Middle frontal gyrus (tissue), 1 donor: ENCODE data around the gene P2RX4.
"Not testable (repeated sequence)": the region's sequence is repeated elsewhere in the genome, so short reads cannot be mapped to it uniquely, and the experiment has no call there.

ENCODE experiments used
- DNase-seq: peaks from one replicate; pipeline ENCODE4 v3.0.0-alpha.2; 2015; ENCODE audit warnings: low spot score; ENCODE audit errors: extremely low spot score

Gene P2RX4

GRCh38 chr12:121240484-121241101, 30.7 kb downstream of the P2RX4 start:
- DNase-seq: no peak

- no peak for DNase-seq
These were observed 31.4 kb downstream of the P2RX4 start for GRCh38 chr12:121241156-121241970.

GRCh38 chr12:121245031-121245430, 35.1 kb downstream of the P2RX4 start:
- DNase-seq: no peak

- DNase-seq: no peak
These were observed 36.0 kb downstream of the P2RX4 start for GRCh38 chr12:121245951-121246350.

- DNase-seq: no peak
These were observed 37.1 kb downstream of the P2RX4 start for GRCh38 chr12:121246893-121247557.

GRCh38 chr12:121248622-121249021, 38.7 kb downstream of the P2RX4 start:
- no peak for DNase-seq

GRCh38 chr12:121250359-121250758, 40.4 kb downstream of the P2RX4 start:
- no peak for DNase-seq

- no peak for DNase-seq
These were observed 41.9 kb downstream of the P2RX4 start for GRCh38 chr12:121251838-121252237.

GRCh38 chr12:121252712-121253345, 42.9 kb downstream of the P2RX4 start:
- no peak for DNase-seq

- DNase-seq: no peak
These were observed 43.9 kb downstream of the P2RX4 start for GRCh38 chr12:121253638-121254335.

- DNase-seq: no peak
These were observed 45.5 kb downstream of the P2RX4 start for GRCh38 chr12:121255433-121255832.

- not testable (repeated sequence) for DNase-seq
These were observed 47.9 kb downstream of the P2RX4 start for GRCh38 chr12:121257704-121258449.

GRCh38 chr12:121259074-121259473, 49.1 kb downstream of the P2RX4 start:
- no peak for DNase-seq

- no peak for DNase-seq
These were observed 50.2 kb downstream of the P2RX4 start for GRCh38 chr12:121260091-121260490.

GRCh38 chr12:121261398-121261797, 51.5 kb downstream of the P2RX4 start:
- DNase-seq: no peak

- DNase-seq: no peak
These were observed 53.4 kb downstream of the P2RX4 start for GRCh38 chr12:121263206-121263935.

GRCh38 chr12:121264135-121264534, 54.2 kb downstream of the P2RX4 start:
- DNase-seq: no peak

GRCh38 chr12:121264951-121265515, 55.1 kb downstream of the P2RX4 start:
- no peak for DNase-seq

GRCh38 chr12:121267822-121268221, 57.9 kb downstream of the P2RX4 start:
- DNase-seq: no peak
